ENCODE data around the gene PRPF40A.

Gene PRPF40A

GRCh38 chr2:152638590-152638989 is 78.7 kb downstream of the PRPF40A start:
- Histone ChIP-seq H3K9me3 (ENCODE audit: severe bottlenecking) (no peaks in the 10 kb centered on the region), H3K27ac (ENCODE audit: poor library complexity, severe bottlenecking) (no peak overlapping the region), H3K4me3 (ENCODE audit: severe bottlenecking) (no peak overlapping the region), H3K4me1 (ENCODE audit: insufficient read depth, poor library complexity, severe bottlenecking) (no peaks in the 10 kb centered on the region), H3K36me3 (ENCODE audit: low read depth) (peaks cover 80% of the 10 kb centered on the region), H3K27me3 (ENCODE audit: insufficient read depth, poor library complexity, severe bottlenecking) (no peaks in the 10 kb centered on the region)
- no peak for ATAC-seq (ENCODE audit: low read depth)
- TF ChIP-seq CTCF (IDR thresholded peaks at IDR 0.05; ENCODE audit: poor library complexity, severe bottlenecking): no peak
- DNase-seq (ENCODE audit: low spot score): no peak

GRCh38 chr2:152638056-152638455 is 79.2 kb downstream of the PRPF40A start:
- ATAC-seq (ENCODE audit: low read depth): no peak
- no peak for DNase-seq (ENCODE audit: low spot score)
- H3K9me3 ChIP-seq (ENCODE audit: severe bottlenecking): no peaks in the 10 kb centered on the region

DNA sequence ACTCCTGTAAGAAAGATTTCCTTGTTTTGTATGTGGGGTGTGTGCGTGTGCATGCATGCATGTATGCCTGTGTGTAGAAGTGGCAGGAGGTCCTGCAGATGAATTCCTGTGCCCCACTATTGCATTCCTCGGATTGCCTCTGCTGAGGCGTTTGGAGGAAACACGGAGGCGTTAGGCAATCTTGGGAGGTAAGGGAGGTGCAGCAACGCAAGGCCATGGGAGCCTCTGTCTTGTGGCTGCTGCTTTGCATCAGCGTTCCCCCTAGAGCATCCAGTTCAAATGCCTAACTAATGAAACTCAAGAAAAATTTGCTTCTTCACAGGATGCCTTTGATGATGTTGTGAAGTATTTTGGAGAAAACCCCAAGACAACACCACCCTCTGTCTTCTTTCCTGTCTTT is 80.0 kb downstream of the PRPF40A start:
- H3K9me3 ChIP-seq (ENCODE audit: severe bottlenecking): no peaks in the 10 kb centered on the region
- no peak overlapping the region for H3K4me3 ChIP-seq (ENCODE audit: severe bottlenecking)
- ATAC-seq (ENCODE audit: low read depth) (no peak), DNase-seq (ENCODE audit: low spot score) (no peak)
- H3K4me1 ChIP-seq (ENCODE audit: insufficient read depth, poor library complexity, severe bottlenecking): no peaks in the 10 kb centered on the region
- no peaks in the 10 kb centered on the region for H3K27me3 ChIP-seq (ENCODE audit: insufficient read depth, poor library complexity, severe bottlenecking)
- H3K27ac ChIP-seq (ENCODE audit: poor library complexity, severe bottlenecking): no peak overlapping the region
- TF ChIP-seq CTCF (IDR thresholded peaks at IDR 0.05; ENCODE audit: poor library complexity, severe bottlenecking): no peak
- H3K36me3 ChIP-seq (ENCODE audit: low read depth): peaks cover 76% of the 10 kb centered on the region

More at GRCh38 chr2:152638056-152638455, 79.2 kb downstream of the PRPF40A start:
- peaks cover 75% of the 10 kb centered on the region for H3K36me3 ChIP-seq (ENCODE audit: low read depth)
- TF ChIP-seq CTCF (IDR thresholded peaks at IDR 0.05; ENCODE audit: poor library complexity, severe bottlenecking): no peak
- no peak overlapping the region for H3K27ac ChIP-seq (ENCODE audit: poor library complexity, severe bottlenecking)
- no peak overlapping the region for H3K4me3 ChIP-seq (ENCODE audit: severe bottlenecking)
- no peaks in the 10 kb centered on the region for H3K4me1 ChIP-seq (ENCODE audit: insufficient read depth, poor library complexity, severe bottlenecking)
- H3K27me3 ChIP-seq (ENCODE audit: insufficient read depth, poor library complexity, severe bottlenecking): no peaks in the 10 kb centered on the region

DNA sequence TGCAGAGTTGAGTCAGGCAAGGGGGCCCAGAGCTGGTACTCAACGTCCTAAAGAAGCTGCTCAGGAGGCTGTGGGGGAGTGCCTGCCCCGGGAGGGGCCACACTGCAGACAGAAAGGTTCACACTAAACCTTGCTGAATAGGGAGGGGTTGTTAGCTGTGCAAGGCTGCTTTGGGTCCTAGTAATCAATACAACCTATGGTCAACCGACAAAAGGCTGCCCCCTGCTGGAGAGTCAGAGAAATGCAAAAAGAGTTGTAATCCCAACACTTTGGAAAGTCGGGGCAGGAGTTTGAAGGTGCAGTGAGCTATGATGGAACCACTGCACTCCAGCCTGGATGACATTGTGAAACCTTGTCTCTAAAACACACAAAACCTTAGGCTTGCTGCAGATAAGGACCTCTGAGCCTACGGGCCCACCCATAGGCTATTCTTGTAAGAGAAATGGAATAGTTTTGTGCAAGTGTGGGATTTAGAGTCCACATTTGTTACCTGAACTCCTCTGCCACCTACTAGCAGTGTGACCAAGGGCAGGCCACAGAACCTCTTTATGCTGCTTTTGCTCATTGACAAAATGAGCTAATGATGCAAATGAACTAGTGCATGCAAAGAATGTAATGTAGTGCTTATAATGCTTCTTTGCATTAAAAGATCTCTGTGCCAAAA is 81.5 kb downstream of the PRPF40A start:
- peak; percentile 51; the same call in 2 of the 3 replicates for ATAC-seq (ENCODE audit: low read depth)
- no peak for DNase-seq (ENCODE audit: low spot score)
- Histone ChIP-seq H3K27me3 (ENCODE audit: insufficient read depth, poor library complexity, severe bottlenecking) (no peaks in the 10 kb centered on the region), H3K4me3 (ENCODE audit: severe bottlenecking) (no peak overlapping the region), H3K36me3 (ENCODE audit: low read depth) (peaks cover 69% of the 10 kb centered on the region), H3K9me3 (ENCODE audit: severe bottlenecking) (no peaks in the 10 kb centered on the region), H3K4me1 (ENCODE audit: insufficient read depth, poor library complexity, severe bottlenecking) (no peaks in the 10 kb centered on the region), H3K27ac (ENCODE audit: poor library complexity, severe bottlenecking) (no peak overlapping the region)
- peak; percentile 78 for TF ChIP-seq CTCF (IDR thresholded peaks at IDR 0.05; ENCODE audit: poor library complexity, severe bottlenecking)

- Histone ChIP-seq H3K9me3 (ENCODE audit: severe bottlenecking) (no peaks in the 10 kb centered on the region), H3K27ac (ENCODE audit: poor library complexity, severe bottlenecking) (no peak overlapping the region), H3K4me3 (ENCODE audit: severe bottlenecking) (no peak overlapping the region), H3K4me1 (ENCODE audit: insufficient read depth, poor library complexity, severe bottlenecking) (no peaks in the 10 kb centered on the region), H3K36me3 (ENCODE audit: low read depth) (peaks cover 68% of the 10 kb centered on the region), H3K27me3 (ENCODE audit: insufficient read depth, poor library complexity, severe bottlenecking) (no peaks in the 10 kb centered on the region)
- TF ChIP-seq CTCF (IDR thresholded peaks at IDR 0.05; ENCODE audit: poor library complexity, severe bottlenecking): no peak
- no peak for DNase-seq (ENCODE audit: low spot score)
- no peak for ATAC-seq (ENCODE audit: low read depth)
Measured at GRCh38 chr2:152632736-152633135, 84.5 kb downstream of the PRPF40A start.
